GM21576 (cell line): ENCODE data around the gene LPCAT3.
"Not testable (repeated sequence)": the region's sequence is repeated elsewhere in the genome, so short reads cannot be mapped to it uniquely, and the experiment has no call there.

ENCODE experiments used
- ATAC-seq: cut with Tn5 transposase; IDR thresholded peaks from one replicate; pipeline ENCODE4 v1.9.1; 2021; ENCODE audit warnings: mild to moderate bottlenecking, moderate library complexity; ENCODE audit not compliant: unreplicated experiment

Gene LPCAT3, protein sequence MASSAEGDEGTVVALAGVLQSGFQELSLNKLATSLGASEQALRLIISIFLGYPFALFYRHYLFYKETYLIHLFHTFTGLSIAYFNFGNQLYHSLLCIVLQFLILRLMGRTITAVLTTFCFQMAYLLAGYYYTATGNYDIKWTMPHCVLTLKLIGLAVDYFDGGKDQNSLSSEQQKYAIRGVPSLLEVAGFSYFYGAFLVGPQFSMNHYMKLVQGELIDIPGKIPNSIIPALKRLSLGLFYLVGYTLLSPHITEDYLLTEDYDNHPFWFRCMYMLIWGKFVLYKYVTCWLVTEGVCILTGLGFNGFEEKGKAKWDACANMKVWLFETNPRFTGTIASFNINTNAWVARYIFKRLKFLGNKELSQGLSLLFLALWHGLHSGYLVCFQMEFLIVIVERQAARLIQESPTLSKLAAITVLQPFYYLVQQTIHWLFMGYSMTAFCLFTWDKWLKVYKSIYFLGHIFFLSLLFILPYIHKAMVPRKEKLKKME

DNA sequence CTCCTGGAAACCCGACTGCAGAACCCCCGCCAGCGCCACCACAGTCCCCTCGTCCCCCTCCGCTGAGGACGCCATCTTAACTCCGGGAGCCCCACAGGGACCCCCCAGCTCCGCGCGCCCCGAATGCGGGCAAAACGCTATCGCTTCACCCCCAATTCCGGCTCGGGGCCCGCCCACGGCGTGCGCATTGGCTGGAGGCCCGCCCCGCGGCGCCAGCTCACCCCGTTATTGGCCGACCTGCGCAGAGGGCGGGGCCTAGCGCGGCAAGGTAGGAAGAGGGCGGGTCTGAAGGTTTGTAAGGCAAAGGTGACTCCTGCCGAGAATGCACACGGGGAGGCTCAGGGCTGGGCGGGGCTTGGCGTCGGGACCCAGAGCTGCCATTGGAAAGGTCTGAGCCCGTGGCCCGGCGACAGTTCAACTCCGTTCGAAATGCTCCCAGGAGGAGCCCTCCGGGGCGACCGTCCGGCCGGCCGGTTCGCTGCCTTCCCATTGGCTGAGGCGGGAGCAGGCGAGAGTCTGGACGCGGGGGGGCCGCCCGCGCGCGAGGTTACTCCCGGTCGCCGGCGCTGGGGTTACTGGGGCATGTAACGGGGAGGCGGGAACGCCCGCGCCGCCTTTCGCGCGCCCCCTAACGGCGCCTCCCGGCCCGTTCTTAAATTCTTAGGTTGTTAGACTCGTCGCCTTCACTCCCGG is at the start of gene LPCAT3:
LPCAT3 (minus strand) TSS at position 127 of the 693 bp plus-strand sequence; CDS start at position 75, 52 bp downstream.
- ATAC-seq: peak; percentile 95

DNA sequence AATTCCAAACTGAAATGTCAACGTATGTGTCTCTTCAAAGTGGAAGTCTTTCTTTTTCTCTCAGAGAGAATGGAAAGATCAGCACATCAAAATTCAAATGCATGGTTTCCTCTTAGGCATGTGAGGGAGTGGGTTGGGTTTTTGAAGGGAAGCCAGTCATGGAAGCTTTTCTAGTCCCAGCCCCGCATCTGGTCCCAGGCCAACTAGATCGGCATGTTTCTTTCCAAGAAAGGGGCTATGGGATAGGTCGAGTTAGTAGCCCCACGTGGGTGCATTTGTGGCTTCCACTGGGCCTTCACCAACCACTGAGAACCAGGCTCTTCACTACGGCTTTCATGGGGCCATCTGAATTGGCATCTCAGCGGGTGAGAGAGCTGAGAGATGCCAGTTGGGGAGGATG is 48.8 kb upstream of the LPCAT3 start:
- no peak for ATAC-seq

DNA sequence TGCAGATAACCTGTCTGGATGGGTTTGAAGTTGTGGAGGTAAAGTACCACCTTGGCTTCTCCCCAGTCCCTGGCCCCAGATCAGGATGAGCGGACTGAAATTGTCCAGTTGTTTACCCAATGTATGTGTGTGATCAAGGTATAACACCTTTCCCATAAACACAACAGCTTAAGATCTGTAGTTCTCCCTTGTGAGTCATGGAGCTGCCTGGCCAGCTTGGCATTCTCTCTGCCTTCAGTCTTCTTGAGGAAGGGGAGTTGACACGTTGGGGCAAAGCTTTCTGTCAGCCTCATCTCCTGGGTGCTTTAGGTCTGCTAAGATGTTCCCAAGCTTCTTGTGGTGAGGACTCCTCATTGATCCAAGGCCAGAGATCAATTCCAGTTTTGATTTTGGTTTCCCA is 48.3 kb upstream of the LPCAT3 start:
- ATAC-seq: no peak

DNA sequence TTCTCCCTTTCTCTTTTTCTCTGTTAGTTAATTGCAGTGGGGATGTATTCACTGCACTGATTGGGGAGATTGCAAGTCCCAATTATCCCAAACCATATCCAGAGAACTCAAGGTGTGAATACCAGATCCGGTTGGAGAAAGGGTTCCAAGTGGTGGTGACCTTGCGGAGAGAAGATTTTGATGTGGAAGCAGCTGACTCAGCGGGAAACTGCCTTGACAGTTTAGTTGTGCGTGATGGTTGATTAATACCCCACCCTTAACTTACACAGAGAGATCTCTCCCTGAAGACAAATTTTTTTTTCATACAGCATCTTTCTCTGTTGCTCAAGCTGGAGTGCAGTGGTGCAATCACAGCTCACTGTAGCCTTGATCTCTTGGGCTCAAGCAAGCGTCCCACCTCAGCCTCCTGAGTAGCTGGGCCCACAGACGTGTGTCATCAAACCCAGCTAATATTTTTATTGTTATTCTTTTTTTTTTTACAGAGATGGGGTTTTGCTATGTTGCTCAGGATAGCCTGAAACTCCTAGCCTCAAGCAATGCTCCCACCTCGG is 46.9 kb upstream of the LPCAT3 start:
- ATAC-seq: no peak

DNA sequence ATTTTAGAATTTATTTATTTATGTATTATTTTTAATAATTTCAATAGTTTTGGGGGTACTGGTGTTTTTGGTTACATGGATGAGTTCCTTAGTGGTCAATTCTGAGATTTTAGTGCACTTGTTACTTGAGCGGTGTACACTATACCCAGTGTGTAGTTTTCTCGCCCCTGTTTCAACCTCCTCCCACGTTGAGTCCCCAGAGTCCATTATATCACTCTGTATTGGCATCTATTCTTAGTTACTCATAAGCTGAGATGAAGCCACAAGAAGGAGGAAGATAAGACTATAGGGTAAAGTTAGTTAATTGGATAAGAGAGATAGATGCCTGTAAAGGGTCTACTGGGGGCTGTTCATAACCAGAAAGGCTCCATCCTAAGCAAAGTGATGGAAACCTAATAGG is 46.2 kb upstream of the LPCAT3 start:
- ATAC-seq: no peak

DNA sequence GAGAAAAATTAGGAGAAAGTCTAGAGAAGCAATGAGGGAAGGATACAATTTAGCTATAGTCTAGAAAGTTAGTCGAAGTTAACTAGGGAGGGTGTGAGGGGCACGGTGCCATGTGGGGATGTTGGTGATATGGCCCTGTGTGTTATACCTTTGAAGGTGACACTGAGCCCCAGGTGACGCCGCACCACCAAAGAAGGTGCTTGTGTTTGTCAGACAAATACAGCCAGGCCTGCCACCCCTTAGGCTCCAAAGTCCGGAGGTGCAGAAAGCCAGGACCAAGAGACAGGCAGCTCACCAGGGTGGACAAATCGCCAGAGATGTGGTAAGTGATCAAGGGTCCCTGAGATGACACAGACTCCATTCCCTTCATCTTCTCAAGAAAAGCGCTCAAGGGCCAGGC is 43.3 kb upstream of the LPCAT3 start:
- no peak for ATAC-seq

DNA sequence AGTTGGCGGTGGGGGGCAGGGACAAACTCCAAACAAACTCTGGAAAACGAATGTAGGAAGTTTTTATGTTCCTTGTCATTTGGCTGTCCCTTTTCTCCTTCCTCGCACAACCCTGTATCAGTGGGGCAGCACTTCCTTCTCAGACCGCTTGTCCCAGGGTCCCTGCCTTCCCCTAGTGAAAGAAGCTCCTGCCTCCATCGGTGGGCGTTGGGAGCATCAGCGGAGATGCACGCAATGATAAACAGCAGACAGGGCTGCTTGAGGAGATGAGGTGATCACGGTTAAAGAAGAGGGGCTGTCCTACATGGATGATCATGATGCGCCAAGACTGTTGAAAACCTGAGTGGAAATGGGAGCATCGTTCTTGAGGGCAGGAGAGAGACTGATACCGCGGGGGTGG is 42.9 kb upstream of the LPCAT3 start:
- no peak for ATAC-seq

DNA sequence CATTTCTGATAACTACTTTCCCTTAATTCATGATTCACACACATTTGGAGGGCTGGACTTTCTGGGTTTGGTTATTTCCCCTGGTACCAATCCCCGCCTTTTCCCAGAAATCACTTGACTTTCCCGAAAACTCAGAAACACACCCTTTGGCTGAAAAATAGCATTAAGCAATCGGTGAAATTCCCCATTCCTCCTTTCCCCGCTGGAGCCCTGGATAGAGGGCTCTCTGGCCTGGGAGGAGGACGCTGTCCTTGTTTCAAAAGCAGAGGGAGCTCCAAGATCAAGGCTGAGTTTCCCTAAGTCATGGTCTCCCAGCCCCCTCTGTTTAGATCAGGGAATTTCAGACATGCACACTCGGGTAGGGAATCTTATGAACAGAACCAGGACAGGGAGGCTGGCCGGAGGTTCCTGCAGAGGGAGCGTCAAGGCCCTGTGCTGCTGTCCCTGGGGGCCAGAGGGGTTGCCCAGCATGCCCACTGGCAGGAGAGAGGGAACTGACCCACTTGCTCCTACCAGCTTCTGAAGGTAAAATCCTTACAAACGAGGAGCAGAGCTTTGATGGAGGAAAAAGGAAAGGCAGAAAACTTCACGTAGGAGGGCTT is 42.2 kb upstream of the LPCAT3 start, which contains the start of gene C1S:
C1S (plus strand) TSS at position 366 of the 602 bp plus-strand sequence. CDS start 1,195 bp downstream, outside the sequence.
- ATAC-seq: no peak

DNA sequence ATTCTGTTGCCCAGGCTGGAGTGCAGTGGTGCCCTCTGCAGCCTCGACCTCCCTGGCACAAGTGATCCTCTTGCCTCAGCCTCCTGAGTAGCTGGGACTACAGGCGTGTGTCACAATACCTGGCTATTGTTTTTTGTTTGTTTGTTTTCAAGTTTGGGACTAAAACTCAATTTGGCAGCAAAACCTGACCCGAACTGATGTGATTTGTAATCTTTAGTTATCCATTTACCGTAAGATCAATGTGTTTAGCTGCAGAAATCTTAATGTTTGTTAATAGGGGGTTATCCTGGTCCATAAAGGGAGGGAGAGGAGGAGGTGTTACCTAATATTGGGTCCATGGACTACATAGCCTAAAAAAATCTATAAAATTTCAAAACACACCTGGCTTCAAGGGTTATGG is 41.5 kb upstream of the LPCAT3 start:
- ATAC-seq: no peak

DNA sequence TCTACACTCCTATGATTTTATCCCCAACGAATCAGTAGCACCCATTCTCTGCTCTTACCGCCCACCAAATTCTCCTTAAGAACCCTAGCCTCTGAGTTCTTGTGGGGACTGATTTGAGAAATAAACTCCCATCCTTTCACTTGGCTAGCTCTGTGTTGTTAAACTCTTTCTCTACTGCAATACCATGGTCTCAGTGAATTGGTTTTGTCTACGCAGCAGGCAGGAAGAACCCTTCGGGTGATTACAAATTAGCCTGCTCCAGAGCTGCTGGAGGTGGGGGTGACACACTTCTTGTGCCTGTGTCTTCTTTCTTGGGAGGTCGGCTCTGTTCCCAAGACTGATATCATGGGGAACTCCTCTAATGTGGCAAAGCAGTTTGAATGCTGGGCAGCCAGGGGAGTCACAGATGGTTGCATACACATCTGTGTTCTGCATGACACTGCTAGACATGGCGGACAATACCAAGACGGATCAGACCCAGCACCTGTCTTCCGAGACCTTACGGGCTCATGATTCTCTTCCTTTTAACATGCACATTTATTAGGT is 40.6 kb upstream of the LPCAT3 start:
- no peak for ATAC-seq

DNA sequence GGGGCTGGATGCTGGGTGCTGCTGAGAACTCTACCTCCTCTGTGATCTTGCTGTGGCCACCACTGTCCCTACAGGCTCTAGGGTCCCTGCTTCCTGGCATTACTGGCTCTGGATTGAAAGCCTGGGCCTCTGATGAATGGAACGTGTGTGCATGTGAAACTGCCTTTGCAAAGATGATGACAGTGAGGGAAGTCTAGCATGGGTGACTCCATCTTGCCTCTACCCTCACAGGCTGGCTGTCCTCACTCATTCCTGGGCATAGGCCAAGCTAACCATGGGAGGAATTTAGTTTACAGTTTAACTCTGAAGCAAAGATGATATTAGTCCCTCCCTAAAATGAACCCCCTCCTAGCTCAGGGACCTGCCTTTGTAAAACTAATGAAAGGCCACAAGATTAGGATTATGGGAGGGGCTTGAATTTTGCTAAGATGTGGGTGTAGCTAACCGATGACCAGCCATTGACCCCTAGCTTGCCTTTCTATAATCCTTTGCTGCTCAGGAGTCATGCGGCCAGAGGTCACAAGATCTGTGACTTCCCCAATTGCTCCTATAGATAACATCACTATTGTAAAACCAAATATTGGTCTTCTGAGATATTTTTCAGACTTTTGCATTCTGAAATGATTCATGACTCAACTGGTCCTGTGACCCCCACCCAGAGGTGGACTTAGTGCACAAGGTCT is 40.0 kb upstream of the LPCAT3 start:
- ATAC-seq: no peak

DNA sequence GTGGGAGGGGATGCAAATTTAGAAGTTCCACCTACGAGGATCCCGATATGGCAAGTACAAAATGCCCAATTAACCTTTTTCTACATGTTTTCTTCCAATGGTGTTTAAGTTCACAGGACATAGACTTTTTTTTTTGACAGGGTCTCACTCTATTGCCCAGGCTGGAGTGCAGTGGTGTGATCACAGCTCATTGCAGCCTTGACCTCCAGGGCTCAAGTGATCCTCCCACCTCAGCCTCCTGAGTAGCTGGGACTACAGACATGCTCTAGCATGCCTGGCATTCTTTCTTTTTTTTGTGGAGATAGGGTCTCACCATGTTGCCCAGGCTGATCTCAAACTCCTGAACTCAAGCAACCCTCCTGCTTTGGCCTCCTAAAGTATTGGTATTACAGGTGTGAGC is 37.5 kb upstream of the LPCAT3 start:
- ATAC-seq: not testable (repeated sequence)

DNA sequence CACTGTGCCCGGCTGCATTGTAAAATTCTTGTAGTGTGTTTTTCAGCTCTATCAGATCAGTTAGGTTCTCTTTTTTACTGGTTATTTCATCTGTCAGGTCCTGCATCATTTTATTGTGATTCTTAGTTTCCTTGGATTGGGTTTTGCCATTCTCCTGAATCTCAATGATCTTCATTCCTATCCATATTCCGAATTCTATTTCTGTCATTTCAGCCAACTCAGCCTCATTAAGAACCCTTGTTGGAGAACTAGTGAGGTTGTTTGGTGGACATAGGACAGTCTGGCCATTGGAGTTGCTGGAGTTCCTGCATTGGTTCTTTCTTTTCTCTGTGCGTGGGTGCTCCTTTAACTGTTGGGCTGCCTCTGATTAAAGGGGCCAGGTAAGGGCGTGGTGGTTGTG is 36.6 kb upstream of the LPCAT3 start:
- ATAC-seq: no peak

DNA sequence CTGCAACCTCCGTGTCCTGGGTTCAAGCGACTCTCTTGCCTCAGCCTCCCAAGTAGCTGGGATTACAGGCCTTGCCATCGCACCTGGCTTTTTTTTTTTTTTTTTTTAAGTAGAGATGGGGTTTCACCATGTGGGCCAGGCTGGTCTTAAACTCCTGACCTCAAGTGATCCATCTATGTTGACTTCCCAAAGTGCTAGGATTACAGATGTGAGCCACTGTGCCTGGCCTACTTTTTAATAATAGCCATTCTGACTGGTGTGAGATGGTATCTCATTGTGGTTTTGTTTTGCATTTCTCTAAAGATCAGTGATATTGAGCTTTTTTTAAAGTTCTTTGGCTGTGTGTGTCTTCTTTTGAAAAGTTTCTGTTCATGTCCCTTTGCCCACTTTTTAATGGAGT is 31.7 kb upstream of the LPCAT3 start:
- ATAC-seq: not testable (repeated sequence)

DNA sequence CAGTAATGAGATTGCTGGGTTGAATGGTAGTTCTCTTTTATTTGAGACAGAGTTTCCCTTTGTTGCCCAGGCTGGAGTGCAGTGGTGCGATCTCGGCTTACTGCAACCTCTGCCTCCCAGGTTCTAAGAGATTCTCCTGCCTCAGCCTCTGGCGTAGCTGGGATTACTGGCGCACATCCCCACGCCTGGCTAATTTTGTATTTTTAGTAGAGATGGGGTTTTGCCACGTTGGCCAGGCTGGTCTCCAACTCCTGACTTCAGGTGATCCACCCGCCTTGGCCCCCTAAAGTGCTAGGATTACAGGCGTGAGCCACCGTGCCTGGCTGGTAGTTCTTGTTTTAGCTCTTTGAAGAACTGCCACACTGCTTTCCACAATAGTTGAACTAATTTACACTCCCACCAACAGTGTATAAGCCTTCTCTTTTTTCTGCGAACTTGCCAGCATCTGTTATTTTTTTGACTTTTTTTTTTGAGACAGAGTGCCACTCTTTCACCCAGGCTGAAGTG is 31.2 kb upstream of the LPCAT3 start:
- ATAC-seq: not testable (repeated sequence)

DNA sequence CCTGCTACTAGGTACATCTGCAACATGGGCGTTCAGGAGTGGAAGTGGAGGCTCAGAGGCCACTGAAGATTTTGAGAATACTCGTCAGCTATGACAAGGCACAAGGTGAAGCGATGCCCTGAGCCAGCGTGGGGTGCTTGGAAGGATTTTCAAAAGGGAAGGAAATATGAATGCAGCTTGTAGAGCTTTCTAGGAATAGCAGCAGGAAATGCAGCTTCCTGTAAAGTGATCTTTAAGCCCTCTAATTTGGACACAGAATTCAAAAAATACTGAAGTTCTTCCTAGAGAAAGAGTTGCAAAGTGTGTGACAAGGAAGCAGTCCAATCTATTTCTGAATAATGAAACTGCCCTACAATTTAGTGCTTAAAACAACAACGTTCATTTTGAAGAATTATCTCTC is 29.0 kb upstream of the LPCAT3 start:
- ATAC-seq: no peak

DNA sequence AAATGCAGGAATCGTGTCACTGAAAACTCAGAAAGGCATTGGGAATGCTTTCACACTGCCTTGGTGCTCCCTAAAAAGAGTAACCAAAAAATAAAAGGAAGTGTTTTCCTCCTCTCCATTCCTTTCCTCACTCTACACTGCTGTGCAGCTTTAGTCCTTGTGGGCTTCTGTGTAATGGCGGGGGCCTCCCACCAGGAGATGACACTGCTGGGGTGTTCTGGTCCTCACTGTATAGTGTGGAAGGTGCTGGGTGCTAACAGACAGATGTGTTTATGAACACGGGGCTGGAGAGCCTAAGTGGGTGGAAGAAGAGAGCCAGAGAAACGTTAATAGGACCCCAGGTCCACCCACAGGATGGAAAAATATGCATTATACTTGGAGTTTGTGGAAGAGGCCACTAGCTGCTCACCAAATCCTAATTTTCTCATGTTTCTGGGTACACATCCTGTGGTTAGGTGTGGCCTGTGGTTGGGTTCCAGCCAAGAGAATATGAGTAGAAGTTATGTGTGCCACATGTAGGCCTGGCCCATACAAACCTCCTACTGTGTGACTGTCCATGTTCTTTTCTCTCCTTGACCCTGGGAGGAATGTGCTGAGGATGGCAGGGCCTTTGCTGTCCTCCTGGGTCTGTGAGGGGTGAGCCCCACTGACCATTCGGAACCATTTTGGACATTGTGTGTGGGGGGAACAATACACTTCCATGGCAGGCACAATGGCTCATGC is 28.3 kb upstream of the LPCAT3 start:
- no peak for ATAC-seq

DNA sequence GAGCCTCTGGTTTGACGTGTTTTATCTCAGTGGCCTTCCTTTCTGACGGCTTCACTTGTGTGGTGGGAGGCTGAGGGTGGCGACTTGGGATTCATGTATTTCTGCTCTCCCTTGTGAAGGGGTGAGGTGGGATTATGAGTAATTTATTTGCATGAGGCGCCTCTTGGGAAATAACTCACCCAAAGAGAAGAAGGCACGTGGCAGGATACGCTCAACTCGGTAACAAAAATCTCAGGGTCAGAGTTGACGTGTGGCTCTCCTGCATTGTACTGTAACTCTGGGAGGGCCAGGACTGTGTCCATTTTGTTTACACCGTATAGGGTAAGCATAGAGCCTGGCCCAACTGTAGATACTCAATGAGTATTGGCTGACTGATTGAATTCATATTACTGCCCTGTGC is 27.6 kb upstream of the LPCAT3 start:
- ATAC-seq: no peak

DNA sequence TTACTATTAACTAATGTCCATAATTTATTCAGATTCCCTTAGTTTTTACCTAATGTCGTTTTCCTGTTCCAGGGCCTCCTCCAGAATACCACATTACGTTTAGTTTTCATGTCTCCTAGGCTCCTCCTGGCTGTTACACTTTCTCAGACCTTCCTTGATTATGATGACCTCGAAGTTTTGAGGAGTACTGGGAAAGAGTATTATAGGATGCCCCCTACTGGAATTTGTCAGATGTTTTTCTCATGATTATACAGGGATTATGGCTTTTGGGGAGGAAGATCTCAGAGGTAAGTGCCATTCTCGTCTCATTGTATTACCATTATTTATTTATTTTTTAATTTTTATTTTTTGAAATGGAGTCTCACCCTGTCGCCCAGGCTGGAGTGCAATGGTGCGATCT is 24.6 kb upstream of the LPCAT3 start:
- ATAC-seq: no peak

DNA sequence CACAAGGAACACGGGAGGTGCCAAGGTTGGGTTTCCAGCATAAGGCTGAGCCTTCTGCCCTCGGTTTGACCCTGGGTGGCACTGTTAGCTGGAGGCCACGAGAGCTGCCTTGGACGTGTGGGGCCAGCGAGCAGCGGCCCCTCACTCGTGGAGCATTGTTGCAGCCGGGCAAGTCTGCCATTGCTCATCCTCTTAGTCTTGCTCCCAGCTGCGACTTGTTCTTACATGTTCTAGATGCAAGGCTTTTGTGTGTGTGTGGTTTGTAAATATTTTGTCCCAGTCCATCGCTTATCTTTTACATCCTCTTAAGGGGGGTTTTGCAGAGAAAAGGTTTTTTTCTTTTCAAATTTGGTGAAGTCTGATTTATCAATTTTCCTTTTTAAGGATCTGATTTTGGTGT is 21.1 kb upstream of the LPCAT3 start:
- ATAC-seq: no peak
